Colonic mucosa (tissue), 4 donors: ENCODE measurements around the gene RACK1. TPM values are rescaled to one million over a fixed set of nuclear protein-coding genes. Genes with fewer than 3 reads are reported as not detected.

Source experiments
- DNase-seq: peaks from one replicate; pipeline ENCODE4 v3.0.0-alpha.2; 2020
- H3K27ac ChIP-seq: fragments of 200-600 bp; one replicate; pipeline ENCODE4 v1.8.0; 2021
- H3K27me3 ChIP-seq: fragments of 200-600 bp; one replicate; pipeline ENCODE4 v1.8.0; 2021
- H3K36me3 ChIP-seq: fragments of 200-600 bp; one replicate; pipeline ENCODE4 v1.8.0; 2021
- H3K4me1 ChIP-seq: fragments of 200-600 bp; one replicate; pipeline ENCODE4 v1.8.0; 2021; ENCODE audit warnings: mild to moderate bottlenecking
- H3K4me3 ChIP-seq: fragments of 200-600 bp; one replicate; pipeline ENCODE4 v1.8.0; 2021
- H3K9ac ChIP-seq, 2 donors: one replicate each; pipeline ENCODE4 v1.7.0; 2013; ENCODE audit warnings: control low read depth in 2 of 2, low read depth in 2 of 2, low read length in 2 of 2
- H3K9me3 ChIP-seq: fragments of 200-600 bp; one replicate; pipeline ENCODE4 v1.8.0; 2021
- intact Hi-C: fragments of 100-400 bp; cut with DNase I; formaldehyde crosslinking; loops from one replicate; pipeline ENCODE4 v1.14.1; 2022
- total RNA-seq, 2 donors: library from RNA; stranded (reverse); fragmentation: NEBNext Ultra II Directional in 1 of 2; extraction: Animal tissue kit (Norgen Biotek cat#: 25700) in 1 of 2; gene quantifications; one replicate each; pipeline ENCODE4 v1.2.1, GENCODE V29; 2021
- TF ChIP-seq, protein P1 (sequence below): fragments of 200-600 bp; IDR thresholded peaks from one replicate; pipeline ENCODE4 v1.8.0; 2022; ENCODE audit warnings: antibody characterized with exemption, mild to moderate bottlenecking
- donor health status: healthy.
- donor health status: DM: no; HTN: no; CAD: no.
- donor health status: DM: no; HTN: no; CAD: no.

The RACK1 gene
- total RNA-seq, 2 donors from 2014 or later: 1,252 to 1,403 TPM

DNA sequence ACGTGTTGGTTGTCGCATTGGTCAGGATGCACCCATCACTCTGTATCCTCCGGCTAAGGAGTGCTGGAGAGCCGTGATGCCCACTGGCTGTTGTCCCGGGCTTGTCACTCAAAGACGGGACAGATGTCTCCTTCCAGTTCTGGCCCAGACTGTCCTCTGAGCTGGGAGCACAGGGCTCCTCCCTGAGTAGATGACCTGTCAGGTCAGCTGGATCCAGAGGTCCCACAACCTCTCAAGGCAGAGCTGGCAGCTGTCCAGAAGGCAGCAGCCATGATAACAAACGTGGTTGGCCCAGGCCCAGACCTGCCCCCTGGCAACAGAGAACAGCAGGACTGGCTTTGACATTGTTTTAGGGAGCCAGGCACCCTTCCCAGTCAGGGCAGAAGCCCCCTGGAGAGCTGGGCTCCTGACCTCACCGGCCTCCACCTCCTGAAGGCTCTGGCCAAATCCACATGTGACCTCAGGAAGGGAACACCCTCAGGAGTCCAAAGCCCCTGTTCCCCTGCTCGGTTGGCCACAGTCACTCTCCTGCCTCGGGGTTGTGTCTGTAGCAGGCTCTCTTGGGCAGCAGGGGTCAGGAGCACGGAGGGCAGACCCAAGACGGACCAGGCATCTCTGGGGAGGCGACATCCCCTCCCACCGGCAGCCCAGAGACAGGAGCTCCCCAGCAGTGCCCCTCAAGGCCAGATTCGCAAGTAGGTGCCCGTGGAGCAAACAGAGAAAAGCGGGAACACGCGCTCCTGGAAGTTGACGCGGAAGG, 49.0 kb downstream of the RACK1 start:
- Histone ChIP-seq H3K36me3 (no peaks in the 10 kb centered on the region), H3K27ac (no peak overlapping the region), H3K4me1 (no peaks in the 10 kb centered on the region), H3K9me3 (no peaks in the 10 kb centered on the region), H3K9ac (no peak overlapping the region), H3K4me3 (no peak overlapping the region), H3K27me3 (no peaks in the 10 kb centered on the region)
- TF ChIP-seq, protein P1, sequence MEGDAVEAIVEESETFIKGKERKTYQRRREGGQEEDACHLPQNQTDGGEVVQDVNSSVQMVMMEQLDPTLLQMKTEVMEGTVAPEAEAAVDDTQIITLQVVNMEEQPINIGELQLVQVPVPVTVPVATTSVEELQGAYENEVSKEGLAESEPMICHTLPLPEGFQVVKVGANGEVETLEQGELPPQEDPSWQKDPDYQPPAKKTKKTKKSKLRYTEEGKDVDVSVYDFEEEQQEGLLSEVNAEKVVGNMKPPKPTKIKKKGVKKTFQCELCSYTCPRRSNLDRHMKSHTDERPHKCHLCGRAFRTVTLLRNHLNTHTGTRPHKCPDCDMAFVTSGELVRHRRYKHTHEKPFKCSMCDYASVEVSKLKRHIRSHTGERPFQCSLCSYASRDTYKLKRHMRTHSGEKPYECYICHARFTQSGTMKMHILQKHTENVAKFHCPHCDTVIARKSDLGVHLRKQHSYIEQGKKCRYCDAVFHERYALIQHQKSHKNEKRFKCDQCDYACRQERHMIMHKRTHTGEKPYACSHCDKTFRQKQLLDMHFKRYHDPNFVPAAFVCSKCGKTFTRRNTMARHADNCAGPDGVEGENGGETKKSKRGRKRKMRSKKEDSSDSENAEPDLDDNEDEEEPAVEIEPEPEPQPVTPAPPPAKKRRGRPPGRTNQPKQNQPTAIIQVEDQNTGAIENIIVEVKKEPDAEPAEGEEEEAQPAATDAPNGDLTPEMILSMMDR: no peak
- intact Hi-C loops: no loop called here
- DNase-seq: no peak

DNA sequence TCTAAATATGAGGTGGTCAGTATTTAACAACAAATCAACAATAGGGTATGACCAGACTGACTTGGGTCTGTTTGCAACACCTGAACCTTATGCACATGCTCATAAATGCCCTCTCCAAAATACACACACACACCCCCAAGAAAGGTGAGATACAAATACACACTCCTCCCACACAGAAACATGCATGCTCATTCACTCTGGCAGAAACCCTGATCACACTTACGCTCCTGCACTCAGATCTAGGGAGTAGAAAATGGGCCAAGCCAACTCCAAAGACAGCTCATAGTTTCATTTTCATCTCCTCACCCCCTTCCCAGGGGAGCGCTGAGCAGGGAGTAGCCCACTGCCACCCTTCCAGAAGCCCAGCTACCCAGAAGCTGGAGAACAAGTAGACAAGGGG, 50.0 kb downstream of the RACK1 start:
- TF ChIP-seq, protein P1: no peak

DNA sequence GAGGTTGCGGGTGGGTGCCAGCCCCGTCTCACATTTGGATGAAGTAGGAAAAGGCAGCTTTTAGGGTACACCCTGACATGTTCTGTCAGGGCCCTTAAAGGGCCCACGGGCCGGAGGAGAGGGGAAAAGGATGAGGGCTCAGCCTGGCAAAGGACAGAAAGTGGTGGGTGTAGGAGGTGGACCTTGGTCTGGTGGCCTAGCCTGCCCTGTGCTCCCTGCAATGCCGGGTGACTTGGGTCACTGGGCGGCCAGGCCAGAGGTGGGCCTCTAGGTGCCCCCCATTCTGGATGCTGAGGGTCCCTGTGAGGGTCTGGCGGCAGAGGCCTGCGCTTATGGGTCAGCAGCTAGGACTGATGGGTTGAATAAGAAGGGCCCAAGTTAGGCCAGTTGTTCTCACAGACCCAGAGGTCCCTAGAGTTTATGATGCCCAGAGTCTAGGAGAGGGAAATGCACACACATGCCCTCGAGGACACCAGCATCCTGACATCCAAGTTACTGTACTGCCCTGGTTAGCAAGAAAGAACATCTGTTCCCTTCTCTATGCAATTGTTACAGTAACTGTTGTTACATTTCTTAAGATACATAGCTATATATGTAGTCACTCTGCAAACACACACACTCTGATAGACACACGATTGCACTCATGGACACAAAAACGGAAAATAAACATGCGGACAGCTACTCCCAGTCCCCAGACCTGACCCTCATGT, 51.2 kb downstream of the RACK1 start:
- DNase-seq: no peak
- intact Hi-C loops: no loop called here
- H3K4me3 ChIP-seq: peak overlapping the region; percentile 81
- H3K27me3 ChIP-seq: no peaks in the 10 kb centered on the region
- H3K4me1 ChIP-seq: no peaks in the 10 kb centered on the region
- TF ChIP-seq, protein P1: no peak
- H3K9me3 ChIP-seq: no peaks in the 10 kb centered on the region
- peak overlapping the region; percentile 82 to 88 for H3K9ac ChIP-seq
- no peaks in the 10 kb centered on the region for H3K36me3 ChIP-seq
- peak overlapping the region; percentile 88 for H3K27ac ChIP-seq

More for the DNA sequence above, 50.0 kb downstream of the RACK1 start:
- Histone ChIP-seq H3K36me3 (no peaks in the 10 kb centered on the region), H3K27me3 (no peaks in the 10 kb centered on the region), H3K27ac (no peak overlapping the region), H3K4me1 (no peaks in the 10 kb centered on the region), H3K9ac (no peak overlapping the region), H3K4me3 (no peak overlapping the region), H3K9me3 (no peaks in the 10 kb centered on the region)
- no peak for DNase-seq
- intact Hi-C loops: no loop called here

DNA sequence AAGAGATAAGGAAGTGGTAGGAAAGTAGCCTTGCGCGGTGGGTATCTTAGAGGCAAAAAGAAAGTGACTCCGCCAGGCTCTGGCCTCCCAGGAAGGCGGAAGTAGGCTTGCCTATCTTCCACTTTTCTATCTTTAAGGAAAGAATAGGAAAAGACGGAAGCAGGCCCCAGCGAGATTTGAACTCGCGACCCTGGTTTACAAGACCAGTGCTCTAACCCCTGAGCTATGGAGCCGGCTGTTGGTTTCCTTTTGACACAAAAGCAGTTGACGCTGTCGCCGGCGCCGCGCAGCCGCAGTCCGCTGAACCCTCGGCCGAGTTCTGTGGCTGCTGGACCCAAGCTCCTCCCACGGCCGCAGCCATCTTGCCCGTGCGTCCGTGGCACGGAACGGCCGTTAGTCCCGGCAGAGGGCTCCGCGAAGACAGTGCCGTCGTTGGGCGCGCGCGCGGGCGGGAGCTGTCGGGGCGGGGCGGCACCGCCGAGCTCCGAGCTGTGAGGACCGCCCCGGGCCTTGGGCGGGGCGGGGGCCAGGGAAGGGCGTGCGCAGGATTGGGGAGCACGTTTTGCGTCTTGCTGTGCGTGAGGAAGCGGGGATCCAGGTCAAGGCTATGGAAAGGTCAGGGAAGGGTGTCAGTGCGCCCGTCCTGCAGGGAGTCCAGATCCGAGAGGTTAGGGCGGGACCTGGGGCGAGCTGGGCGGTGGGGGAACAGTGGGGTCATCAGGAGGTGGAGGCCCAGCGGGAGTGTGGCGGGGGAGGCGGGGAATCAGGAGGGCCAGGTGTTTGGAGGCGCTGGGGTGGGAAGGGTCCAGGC, 52.0 kb downstream of the RACK1 start:
- TF ChIP-seq, protein P1: no peak
- Histone ChIP-seq H3K27ac (peak overlapping the region; percentile 88), H3K27me3 (no peaks in the 10 kb centered on the region), H3K4me3 (peak overlapping the region; percentile 81), H3K36me3 (no peaks in the 10 kb centered on the region), H3K4me1 (no peaks in the 10 kb centered on the region), H3K9ac (peak overlapping the region; percentile 82 to 88), H3K9me3 (no peaks in the 10 kb centered on the region)
- intact Hi-C loops: no loop called here
- DNase-seq: peak; percentile 97
